GM19463 (cell line): ENCODE results near the gene TMED9.
"Not testable (repeated sequence)": the region's sequence is repeated elsewhere in the genome, so short reads cannot be mapped to it uniquely, and the experiment has no call there.

Experiments
- ATAC-seq: cut with Tn5 transposase; IDR thresholded peaks from one replicate; pipeline ENCODE4 v1.9.1; 2021; ENCODE audit warnings: mild to moderate bottlenecking, moderate library complexity; ENCODE audit not compliant: unreplicated experiment

TMED9 gene

DNA sequence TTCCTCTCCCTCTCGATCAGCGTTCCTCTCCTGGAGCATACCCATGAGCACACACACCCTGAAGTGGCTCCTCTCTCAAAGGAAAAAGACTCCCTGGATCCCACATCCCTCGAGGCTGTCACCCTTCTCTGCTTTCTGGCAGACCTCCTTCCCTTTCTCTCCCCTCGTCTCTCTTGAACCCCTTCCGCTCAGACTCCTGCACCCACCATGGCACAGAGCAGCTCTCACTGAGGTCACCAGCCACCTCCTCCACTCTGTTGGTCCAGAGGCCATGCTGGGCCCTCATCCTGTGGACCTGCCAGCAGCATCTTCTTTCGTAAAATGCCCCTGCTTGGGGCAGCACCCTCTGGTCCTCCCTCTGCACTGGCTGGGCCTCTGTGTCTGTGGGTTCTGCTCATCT, 13.7 kb downstream of the TMED9 start:
- no peak for ATAC-seq

DNA sequence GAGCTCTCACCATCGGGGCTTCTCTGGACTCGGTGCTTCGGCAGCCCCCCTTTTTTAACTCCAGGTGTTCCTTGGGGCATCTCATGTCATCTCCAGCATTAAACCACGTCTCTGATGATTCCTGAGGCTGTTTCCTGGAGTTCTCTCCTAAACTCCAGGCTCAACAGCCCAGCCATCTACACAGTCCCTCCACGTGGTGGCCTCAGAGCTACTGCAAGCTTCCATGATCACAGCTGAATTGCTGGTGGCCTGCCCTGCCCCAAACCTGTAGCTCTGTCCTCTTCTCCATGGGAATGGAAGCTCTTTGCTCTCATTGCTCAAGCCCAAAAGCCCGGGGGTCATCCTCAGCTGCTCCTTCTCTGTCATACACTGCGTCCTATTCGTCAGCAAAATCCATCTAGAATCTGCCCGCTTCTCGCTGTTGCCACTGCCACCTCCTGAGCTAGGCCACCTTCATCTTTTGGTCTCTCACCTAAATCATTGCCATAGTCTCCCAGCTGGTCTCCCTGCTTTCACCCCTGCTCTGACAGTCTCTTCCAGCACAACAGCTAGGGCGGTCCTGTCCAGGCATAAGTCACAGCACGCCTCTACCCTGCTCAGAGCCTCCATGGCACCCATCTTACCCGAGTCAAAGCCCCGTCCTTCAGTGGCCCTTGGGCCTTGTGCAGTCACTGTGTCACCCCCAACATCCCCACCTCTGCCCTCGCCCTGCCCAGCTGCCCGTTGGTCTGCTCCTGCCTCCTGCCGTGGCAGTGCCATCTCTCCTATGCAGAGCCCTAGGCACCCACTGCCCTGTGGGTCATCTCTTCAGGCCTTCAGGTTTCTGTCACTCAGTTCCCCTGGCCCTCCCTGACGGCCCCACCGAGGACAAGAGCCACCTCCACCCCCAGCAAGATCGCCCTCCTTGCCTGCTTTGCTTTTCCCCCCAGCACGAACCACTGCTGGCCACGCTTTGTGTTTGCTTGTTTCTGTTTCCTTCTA, 14.4 kb downstream of the TMED9 start:
- ATAC-seq = no peak

DNA sequence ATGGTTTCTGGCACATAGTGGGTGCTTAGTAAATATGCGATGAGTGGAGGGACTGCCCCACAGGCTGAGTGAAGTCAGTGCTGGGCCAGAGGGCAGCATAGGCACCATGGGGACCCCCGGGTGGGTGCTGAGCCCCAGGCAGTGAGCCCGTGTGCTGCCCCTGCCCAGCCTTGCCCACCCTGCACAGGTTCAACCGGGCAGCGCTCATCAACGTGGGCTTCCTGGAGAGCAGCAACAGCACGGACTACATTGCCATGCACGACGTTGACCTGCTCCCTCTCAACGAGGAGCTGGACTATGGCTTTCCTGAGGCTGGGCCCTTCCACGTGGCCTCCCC, 15.1 kb downstream of the TMED9 start:
- ATAC-seq = no peak

GRCh38 chr5:177607452-177608192, 15.6 kb downstream of the TMED9 start:
- ATAC-seq = peak; percentile 58

DNA sequence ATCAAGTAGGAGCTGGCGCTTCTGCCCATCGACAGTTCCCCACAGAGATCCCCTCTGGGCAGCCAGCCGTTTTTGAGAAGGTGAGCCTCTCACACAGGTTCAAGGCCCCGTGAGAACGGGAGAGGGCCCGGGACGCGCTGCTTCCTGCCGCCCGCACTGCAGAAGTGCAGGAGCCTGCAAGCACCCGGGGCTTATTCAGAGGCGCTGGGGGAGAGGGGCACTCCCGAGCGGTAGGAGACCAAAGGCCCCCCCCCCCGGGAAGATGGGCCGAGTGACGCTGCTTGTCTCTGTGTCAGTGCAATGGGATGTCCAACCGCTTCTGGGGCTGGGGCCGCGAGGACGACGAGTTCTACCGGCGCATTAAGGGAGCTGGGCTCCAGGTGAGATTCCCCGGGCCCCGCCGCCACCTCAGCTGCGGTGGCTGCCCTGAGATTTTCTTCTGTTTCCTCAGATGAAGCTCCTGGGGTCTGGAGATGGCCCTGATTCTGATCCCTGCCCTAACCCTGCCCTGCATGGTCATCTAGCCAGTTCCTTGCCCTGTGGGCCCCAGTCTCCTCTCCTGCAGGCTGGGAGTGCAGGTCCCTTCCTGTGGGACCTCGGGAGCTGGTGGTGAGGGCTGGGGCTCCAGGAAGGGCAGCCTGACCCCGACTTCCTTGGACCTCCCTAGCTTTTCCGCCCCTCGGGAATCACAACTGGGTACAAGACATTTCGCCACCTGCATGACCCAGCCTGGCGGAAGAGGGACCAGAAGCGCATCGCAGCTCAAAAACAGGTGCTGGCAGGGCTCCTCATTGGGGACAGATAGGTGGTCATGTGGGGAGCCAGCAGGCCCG, 16.5 kb downstream of the TMED9 start:
- no peak for ATAC-seq

- no peak for ATAC-seq
Measured at GRCh38 chr5:177609076-177610059, 17.4 kb downstream of the TMED9 start.

DNA sequence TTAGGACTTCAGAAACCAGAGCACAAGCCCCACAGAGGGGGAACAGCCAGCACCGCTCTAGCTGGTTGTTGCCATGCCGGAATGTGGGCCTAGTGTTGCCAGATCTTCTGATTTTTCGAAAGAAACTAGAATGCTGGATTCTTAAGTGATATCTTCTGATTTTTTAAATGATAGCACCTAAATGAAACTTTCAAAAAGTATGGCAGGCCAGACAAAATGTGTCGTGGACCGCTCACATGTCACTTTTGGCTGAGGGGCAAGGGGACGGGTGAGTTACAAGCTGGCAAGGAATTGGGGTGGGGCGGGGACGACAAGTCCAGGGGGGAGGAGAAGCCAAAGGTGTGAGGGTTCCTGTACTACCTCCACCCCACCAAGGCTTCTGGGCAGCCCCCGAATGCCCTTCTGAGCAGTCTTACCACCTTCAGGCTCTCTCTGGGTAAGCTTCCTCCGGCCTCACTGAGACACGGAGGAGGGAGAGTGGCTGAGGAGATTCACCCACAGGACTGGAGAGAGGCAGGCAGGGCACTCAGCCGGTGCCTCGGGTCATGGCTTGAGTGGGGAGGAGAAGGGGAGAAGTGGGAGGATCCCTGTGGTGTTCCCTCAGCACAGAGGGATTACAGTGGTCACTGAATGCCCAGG, 18.2 kb downstream of the TMED9 start:
- ATAC-seq = no peak

GRCh38 chr5:177610770-177611445, 18.9 kb downstream of the TMED9 start:
- ATAC-seq = no peak

DNA sequence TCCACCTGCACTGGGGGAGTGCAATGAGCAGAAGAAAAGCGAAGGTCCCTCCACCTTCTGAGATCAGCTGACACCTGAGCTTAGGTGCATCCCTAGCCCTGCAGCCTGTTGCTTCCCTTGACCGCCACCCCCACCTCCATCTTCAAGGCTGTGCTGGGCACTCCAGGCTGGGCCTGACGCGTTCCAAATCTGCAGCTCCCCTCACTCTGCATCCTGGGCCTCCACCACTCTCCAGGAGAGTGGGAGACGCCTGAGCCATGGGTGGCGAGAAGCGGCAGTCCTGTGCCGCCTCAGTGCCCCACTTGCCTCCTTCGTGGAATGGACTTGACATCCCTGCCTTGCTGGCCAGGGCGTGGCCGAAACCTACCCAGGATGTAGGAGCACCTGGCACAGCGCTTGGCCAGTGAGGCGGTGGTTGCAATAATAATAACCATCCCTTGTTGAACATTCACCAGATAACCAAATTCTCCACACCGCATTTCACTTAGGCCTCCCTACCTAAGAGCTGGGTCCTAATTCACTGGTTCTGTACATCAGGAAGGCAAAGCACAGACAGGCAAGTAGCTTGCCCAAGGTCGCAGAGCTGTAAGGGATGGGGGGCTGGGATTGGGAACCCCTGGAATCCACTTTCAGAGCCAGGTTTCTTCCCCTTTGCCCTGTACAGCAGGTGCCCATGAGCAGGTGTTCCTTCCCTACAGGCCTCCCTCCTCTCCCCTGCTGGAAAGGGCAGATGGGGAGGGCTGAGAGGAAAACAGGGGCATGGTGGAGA, 19.6 kb downstream of the TMED9 start:
- ATAC-seq = no peak

DNA sequence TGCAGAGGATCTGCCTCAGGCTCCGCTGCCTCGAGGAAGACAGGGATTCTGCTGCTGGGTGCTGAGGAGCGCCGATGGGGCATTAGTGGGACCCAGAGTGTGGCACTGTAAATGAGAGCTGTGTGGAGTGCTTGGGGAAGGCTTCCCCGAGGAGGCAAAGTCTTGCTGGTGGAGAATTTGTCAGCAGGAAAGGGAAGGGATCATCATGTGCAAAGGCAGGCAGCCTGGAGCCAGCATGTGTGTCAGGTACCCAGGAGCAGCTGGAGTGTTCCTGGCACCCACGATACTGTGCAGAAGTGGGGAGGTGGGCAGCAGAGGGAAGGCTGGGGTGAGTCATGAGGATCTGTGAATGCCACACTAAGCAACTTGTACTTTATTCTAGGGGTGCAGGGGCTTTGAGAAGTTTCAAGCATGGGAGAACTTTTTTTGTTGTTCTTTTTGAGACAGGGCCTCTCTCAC, 20.2 kb downstream of the TMED9 start:
- no peak for ATAC-seq

GRCh38 chr5:177620560-177620959, 28.6 kb downstream of the TMED9 start:
- ATAC-seq = no peak

GRCh38 chr5:177624172-177624571, 32.2 kb downstream of the TMED9 start:
- ATAC-seq = not testable (repeated sequence)

DNA sequence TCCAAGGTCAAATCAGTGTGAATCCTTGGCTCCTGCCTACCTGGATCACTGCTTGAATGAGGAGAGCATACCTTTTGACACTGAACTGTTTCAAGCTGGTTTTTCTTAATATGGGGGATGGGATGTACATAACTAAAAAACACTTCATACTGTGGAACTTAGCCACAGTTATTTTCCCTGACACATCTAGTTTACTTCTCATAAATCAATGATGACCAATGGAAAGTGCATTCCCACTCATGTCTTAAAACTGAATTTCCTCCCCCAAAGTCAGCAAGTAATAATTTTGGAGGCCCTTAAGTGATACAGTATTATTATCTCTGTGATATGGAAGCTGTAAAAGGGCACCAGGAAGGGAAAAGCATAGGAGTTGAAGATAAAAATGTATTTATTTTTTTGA, 38.2 kb downstream of the TMED9 start:
- not testable (repeated sequence) for ATAC-seq

DNA sequence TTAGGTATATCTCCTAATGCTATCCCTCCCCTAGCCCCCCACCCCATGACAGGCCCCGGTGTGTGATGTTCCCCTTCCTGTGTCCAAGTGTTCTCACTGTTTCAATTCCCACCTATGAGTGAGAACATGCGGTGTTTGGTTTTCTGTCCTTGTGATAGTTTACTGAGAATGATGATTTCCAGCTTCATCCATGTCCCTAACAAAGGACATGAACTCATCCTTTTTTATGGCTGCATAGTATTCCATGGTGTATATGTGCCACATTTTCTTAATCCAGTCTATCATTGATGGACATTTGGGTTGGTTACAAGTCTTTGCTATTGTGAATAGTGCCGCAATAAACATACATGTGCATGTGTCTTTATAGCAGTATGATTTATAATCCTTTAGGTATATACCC, 42.9 kb downstream of the TMED9 start:
- not testable (repeated sequence) for ATAC-seq

DNA sequence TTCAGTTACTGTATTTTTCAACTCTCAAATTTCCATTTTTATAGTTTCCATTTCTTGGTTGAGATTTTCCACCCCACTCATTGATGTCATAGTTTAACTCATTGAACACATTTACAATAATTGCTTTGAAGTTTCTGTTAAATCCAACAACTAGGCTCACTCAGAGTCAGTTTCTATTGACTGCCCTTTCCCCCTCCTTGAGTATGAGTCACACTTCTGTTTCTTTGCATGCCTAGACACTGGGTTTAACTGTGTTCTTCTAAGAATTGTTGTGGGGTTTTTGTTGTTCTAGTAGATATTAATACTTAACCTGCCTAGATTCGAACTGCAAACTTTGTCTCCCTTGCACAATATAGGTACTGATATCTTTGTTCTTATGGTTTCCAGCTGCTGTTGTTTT, 53.5 kb downstream of the TMED9 start:
- ATAC-seq = not testable (repeated sequence)
